RCC 7860 (cell line): Measurements from ENCODE around the gene TOB1.

Experiments
- DNase-seq: peaks from one replicate; pipeline ENCODE4 v3.0.0-alpha.2; 2015; ENCODE audit warnings: low spot score
- FAIRE-seq: peaks from 2 replicates; lab custom pipeline; 2012; peaks lifted over from hg19 to GRCh38; lab: Jason Lieb, UNC

The TOB1 gene

DNA sequence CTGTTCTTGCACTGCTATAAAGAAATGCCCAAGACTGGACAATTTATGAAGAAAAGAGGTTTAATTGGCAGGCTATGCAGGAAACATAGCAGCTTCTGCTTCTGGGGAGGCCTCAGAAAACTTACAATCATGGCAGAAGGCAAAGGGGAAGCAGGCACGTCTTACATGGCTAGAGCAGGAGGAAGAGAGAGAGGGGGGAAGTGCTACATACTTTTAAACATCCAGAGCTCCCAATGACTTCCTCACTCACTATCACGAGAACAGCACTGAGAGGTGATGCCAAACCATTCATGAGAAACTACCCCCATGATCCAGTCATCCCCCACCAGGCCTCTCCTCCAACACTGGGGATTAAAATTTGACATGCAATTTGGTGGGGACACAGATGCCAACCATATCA, 17.4 kb downstream of the TOB1 start:
- FAIRE-seq: no peak
- no peak for DNase-seq

DNA sequence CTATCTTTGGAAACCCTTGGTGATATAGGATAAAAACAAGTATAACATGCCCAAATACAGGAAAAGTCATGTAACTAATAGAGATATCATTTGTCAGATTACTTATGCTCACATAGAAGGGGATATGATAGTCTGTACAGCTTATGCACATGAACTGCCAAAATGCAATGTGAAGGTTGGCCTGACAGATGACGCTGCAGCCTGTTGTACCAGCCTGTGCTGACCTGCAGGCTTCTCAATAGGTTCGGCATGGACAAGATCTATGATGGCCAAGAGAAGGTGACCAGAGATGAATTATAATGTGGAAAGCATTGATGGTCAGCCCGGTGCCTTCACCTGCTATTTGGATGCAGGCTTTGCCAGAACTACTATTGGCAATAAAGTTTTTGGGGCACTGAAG, 18.1 kb downstream of the TOB1 start:
- no peak for DNase-seq
- FAIRE-seq: no peak

DNA sequence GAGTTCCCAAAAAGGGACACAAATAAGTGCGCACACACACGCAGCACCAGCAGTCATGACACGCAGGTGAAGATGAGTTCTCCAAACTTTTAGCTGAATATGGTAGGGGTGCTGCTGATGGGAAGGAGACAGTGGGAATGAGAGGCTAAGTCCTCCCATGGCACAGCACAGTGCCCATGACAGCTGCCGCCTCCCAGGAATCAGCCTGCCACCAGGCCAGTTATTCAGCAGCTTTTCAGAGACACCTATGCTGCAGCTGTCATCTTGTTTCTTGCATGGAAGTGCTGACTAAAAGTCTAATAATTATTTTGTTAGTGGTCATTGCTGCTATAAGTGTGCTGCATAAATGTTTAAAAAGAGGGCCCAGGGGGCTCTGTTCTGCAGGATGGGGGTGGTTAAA, 18.6 kb downstream of the TOB1 start:
- no peak for FAIRE-seq
- DNase-seq: no peak

DNA sequence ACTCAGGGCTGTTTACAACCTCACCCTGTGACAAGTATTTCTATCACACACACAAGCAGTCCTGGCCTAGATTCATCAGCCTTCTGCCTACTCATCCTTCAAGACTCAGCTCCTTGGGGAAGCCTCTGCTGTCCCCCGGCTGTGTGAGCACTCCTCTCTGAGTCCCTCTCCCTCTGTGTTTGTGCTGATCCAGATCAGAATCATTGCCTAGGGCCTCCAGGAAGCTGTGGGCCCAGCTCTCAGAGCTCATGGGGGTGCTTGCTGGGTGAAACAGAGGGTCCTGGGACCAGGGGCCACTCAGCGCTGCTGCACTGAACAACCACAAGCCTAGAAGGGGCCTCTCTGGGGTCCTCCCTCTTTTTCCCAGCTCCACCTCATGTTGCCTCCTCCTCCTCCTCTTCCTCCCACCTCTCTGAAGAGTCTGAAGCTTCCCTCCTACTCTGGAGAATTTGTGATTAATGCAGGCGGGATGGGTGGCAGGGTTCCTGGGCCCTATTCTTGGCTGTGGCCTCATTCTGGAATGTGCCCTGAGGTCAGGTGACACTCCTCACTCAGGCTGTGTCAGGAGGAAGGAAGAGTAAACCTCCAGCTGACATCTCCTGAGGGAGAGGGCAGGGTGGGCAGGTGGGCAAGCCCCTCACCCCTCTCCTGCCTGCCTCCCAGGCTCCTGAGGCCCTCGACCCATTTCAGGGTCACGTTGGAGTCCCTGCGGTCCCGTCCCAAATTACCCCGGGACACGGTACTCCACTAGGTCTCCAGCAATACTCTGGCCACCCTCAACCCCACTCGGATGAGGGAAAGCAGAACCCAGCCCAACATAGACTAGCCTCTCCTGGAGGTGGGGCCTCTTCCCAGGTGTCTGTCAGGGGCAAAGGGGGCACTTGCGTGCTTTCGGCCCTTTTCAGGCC, 20.7 kb downstream of the TOB1 start:
- FAIRE-seq: no peak

DNA sequence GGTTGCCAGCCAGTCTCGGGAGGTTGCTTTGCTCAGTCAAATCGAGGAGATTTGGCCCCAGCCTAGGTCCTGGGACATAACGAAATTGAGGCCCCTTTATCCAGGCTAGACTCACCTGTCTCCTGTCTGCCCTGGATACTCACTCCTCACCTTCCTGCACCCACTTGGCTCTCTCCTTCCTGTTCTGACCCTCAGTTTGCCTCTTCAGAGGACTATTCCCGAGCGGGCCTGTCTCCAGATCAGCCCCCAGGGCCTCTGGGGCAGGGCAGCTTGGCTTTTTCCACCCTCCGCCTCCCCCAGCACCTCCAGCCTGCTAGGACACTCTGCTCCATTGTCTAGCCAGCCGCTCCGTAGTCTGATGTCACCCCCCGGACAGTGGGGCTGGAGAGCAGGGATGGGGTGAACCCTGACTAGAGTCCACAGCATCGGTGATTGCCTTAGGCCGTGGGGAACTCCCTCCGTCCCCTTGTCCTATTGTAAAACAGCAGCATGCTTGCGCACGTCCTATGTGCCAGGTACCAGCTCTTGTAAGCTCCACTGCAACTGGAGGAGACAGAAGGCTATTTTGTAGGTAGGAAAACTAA, 21.9 kb downstream of the TOB1 start:
- DNase-seq (no peak), FAIRE-seq (no peak)

More for the DNA sequence above, 20.7 kb downstream of the TOB1 start:
- DNase-seq: peak; percentile 42

DNA sequence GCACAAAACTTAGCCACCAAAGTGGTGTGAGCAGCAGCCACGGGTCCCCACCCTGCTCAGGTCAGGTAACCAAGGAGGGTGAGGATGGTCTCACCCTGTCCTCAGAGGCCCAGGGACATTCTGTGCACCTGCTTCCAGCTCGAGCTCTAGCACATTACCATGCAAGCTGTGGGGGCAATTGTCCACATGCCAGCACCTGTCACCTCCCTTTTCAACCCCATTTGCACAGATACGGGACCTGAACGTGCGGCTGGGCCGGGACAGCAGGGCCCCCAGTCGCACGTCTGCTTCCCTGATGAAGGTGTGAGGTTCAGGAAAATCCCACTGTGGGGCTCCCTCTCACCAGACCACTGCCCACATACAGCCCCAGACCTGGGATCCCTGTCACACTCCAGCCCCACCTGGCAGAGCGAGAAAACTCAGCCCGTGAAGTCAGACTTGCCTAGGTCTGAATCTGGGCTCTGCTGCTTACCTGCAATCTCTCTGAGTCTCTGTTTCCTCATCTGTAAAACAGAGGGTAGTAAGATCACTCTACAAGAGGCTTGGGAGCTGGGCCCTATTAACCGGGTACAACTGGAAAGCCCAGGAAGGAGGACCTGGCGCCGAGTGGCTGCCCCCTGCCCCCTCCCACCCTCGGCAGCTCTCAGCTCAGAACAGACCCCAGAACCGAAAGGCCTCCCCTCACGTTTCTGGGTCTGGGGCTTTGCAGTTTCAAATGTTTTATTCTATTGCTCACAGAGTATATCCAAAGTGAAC, 22.8 kb downstream of the TOB1 start:
- DNase-seq (no peak), FAIRE-seq (no peak)

DNA sequence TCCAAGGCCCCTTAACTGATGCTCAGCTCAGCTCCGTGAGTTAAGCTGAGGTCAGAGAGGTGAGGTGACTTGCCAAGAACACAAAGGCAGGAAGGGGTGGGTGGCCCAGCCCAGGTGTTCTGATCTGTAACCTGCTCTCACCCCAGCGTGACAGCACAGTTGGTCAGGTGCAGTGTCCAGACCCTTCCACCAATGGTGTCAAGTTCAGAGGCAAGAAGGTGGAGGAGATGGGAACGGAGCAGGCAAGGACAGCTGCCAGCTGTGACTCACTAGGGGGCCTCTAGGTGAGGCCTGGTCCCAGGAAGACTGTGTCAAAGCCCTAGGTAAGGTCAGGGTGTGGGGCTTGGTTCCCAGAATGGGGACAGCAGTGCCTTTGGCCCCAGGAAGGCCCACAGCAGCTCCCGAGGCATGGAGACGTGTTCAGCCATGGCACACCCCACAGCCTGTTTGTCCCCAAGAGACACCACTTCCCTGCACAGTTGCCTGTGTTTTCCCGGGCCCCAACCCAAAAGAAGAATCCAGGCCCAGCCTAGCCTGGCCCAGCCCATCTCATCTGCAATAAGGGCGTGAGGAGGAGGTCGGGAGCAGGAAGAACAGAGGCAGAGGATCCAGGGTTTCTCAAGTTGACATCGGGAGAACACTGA, 23.5 kb downstream of the TOB1 start:
- FAIRE-seq (no peak), DNase-seq (no peak)

DNA sequence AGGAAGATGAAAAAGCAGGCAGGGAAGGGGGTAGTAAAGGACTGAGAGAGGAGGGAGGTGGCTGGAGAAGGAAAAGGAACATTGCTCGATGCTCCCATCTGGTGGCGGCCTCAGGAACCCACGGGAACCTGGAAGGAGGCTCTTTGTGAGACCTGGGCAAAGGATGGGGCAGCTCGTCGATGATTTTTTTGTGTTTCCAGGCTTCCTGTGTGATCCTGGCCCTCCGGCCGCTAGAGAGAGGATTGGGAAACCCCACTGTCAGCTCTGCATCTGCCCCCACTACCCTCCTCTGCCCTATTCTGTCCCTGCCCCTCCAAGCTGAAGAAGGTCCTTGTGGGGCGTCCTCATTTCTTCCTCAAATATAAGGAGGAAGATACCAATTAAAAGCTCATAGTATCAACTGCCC, 24.2 kb downstream of the TOB1 start:
- DNase-seq (peak; percentile 34), FAIRE-seq (no peak)

DNA sequence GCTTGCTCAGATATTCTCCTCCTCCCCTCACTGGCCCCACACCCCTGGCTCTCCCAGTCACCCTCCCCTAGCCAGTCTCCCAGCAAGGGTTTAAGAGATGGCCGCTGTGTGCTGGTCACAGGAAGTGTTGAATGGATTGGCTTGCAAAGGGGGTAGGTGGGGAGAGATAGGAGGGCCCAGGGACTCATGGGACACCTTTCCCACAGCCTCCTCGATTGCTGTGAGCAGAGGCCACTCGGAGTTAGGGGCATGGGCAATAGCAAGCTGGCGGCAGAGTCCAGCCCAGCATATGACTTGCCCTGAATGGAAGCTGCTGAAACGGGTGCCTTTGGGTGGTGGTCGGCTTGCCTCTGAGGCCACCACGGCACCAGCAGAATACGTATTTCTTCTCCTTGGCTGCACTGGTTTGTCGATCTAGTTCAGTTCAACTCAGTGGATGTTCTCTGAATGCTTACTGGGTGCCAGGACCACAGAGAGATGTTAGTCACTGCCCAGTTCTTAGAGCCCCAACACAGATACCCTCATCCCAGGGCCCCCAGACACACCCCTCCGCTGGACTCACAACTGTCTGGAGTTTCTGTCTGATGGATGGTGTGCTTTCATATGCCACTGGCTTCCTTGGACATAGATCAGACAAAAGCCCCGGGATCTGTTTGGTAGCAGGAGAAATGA, 24.7 kb downstream of the TOB1 start:
- DNase-seq (no peak), FAIRE-seq (no peak)

DNA sequence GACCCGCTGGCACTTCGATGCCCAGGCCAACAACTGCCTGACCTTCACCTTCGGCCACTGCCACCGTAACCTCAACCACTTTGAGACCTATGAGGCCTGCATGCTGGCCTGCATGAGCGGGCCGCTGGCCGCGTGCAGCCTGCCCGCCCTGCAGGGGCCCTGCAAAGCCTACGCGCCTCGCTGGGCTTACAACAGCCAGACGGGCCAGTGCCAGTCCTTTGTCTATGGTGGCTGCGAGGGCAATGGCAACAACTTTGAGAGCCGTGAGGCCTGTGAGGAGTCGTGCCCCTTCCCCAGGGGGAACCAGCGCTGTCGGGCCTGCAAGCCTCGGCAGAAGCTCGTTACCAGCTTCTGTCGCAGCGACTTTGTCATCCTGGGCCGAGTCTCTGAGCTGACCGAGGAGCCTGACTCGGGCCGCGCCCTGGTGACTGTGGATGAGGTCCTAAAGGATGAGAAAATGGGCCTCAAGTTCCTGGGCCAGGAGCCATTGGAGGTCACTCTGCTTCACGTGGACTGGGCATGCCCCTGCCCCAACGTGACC, 25.8 kb downstream of the TOB1 start:
- no peak for FAIRE-seq
- DNase-seq: no peak

DNA sequence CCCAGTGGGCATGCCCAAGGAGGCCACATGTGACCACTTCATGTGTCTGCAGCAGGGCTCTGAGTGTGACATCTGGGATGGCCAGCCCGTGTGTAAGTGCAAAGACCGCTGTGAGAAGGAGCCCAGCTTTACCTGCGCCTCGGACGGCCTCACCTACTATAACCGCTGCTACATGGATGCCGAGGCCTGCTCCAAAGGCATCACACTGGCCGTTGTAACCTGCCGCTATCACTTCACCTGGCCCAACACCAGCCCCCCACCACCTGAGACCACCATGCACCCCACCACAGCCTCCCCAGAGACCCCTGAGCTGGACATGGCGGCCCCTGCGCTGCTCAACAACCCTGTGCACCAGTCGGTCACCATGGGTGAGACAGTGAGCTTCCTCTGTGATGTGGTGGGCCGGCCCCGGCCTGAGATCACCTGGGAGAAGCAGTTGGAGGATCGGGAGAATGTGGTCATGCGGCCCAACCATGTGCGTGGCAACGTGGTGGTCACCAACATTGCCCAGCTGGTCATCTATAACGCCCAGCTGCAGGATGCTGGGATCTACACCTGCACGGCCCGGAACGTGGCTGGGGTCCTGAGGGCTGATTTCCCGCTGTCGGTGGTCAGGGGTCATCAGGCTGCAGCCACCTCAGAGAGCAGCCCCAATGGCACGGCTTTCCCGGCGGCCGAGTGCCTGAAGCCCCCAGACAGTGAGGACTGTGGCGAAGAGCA, 26.4 kb downstream of the TOB1 start:
- FAIRE-seq: no peak
- DNase-seq: no peak

DNA sequence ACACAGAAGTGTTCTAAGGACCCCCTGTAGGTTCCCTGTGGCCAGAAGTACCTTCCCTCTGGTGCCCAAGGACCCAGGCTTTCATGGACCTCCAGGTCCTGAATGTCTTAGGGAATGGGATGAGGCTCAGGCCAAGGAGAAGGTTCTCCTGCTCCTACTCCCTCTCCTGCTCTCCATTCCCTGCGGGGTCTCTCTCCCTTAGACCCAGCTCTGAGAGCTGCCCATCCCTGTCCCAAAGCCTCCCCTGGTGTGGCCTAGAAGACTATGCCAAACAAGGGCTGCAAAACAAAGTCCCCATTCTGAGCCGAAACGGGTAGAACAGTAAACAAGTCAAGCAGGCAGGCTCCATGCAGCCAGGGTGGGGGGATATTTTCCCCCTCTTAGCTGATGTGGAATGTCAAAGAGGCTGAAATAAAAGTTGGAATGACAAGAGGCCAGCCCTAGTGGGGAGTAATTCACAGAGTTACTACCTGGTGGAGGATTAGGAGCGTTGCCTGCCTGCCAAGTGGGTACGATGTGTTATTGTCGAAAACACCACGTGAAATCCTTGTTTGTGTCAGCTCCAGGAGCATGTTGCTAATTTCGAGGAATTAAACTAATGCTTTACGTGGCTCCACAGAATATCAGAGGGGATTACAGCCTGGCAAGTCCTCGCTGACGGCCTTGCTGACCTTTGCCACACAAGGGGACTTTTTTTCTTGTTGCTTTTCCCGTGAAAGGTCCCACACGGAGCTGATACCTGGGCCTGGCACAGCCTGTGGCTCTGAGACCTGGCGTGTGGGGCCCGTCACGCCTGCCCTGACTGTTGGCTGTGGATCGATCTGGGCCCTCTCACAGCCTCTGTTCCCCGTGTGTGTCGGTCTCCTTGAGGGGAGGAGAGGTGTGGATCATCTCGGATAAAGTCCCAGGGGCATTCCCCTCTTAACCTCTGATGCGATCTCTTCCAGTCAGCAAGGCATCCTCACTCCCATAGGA, 27.9 kb downstream of the TOB1 start:
- no peak for DNase-seq
- no peak for FAIRE-seq

DNA sequence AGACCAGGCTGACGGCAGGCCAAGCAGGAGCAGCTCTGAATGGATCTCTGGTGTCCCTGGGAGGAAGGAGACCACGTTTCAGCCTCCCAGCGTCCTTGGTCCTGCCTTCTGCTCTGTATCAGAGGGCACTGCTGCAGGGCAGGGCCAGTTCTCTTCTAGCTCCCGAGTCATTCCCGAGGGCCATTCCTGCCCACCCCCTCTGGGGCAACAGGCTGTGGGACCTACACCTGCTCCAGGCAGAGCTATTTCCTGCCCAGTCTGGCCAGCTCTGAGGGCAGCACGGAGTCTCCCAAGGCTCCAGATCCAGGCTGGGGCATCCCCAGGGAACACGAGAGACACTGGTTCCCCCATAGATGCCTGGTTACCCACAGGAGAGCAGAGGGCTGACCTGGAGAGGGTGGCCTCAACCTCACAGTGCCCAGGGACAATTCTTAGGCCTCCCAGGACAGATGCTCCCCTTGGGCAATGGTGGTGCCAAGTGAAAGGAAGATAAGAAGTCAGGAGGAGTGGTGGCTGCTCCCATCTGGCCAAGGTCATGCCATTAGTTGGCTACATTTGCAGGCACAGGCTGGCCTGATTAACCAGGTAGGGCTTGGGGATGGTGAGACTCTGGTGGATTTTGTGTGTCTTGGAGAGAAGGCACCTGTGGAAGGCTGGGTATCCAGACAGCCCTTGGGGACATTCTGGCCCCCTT, 28.7 kb downstream of the TOB1 start:
- no peak for FAIRE-seq
- DNase-seq: no peak

DNA sequence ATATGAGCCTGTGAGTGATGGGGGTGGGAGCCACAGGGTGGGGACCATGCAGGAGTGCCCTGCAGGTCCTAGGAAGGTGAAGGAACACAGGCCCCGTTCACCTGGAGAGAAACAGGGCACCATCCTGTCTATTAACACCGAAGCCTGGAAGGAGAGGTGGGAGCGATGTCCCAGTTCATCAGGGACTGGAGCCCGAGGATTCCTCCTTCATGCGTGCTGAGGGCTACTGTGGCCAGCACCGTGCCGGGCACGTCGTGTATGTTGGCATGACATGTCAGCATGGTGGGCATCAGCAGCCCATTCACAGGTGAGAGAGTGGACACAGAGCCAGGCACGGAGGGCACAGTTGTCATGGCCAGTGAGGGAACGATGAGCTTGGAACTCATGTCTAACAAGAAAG, 29.3 kb downstream of the TOB1 start:
- FAIRE-seq: no peak
- DNase-seq: no peak

DNA sequence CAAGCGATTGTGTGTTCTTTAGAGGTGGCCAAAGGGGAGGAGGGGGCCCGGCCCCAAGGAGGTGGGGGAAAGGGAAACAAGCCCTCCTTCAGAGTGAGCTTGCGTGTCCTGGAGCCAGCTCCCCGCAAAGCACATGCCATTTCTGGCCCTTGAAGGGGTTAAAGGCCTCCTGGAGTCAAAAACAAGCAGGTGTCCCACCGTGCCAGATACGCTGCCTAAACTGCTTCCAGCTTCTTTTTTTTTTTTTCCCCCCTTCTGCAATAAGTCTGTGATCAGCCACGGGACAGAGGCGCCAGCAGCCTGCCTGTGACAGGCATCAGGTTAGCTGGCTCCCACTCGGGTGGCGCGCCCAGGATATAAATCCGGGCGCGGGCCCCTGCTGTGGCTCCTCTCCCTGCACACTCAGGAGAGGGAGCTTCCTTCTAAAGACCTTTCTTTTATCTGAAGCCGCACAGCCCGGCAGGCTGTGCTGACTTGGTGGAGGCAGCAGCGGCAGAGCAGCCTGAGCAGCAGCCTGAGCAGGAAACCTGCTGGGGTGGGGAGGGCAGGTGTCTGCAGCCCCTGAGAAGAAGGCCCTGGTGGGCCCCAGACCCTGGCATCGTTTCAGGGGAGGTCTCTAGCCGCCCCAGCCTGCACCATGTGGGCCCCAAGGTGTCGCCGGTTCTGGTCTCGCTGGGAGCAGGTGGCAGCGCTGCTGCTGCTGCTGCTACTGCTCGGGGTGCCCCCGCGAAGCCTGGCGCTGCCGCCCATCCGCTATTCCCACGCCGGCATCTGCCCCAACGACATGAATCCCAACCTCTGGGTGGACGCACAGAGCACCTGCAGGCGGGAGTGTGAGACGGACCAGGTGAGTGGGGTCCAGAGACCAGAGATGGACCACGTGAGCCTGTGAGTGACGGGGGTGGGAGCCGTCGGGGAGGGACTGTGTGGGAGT, 30.6 kb downstream of the TOB1 start, which contains the start of gene WFIKKN2:
WFIKKN2 (plus strand) TSS at position 286 of the 934 bp plus-strand sequence; CDS start at position 638, 352 bp downstream.
- DNase-seq (no peak), FAIRE-seq (no peak)

DNA sequence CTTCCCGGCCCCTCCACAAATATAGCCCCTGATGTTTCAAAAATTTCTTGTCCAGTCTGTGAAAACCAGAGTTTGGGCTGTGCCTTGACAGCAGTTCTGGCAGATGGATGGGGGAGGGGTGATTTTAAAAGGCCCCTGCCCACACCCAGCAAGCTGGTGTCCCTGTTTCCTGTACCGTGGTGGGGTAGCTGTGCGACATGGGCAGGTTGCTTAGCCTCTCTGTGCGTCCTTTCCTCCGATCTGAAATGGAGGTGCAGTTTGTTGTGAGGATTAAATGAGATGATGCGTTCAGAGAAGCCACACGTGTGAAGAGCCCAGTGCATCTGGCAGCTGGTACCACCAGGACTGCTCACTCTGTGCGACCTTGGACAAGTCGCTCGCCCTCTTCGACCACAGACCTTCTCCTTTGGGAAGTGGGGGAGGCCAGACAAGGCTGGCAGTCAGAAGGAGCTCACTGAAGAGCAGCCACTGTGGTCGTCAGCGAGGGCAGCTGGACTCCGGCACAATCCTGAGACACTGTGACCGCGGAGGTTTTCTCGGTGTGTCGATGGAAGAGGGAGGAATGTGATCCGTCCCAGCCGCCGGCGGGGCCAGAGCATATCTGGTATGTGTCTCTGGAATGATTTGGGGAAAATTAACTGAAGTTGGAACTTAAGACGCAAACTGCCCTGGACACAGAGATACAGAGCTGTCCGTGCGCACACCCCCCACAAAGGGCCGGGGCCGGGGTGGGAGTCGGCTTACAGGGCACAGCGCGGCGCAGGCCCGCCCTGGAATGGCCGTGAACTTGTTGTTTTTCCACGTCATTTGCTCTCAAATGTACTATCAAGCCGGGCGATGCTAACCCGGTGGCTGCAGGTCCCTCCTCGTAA, 31.5 kb downstream of the TOB1 start:
- no peak for FAIRE-seq
- DNase-seq: no peak
